Body of pancreas (tissue), 4 donors: Measurements from ENCODE around the gene LRAT. TPM values are rescaled to one million over a fixed set of nuclear protein-coding genes. Genes with fewer than 3 reads are reported as not detected.

Experiments used
- ATAC-seq: fragments of 150-250 bp; one replicate; pipeline ENCODE4 v1.9.1; 2016
- DNase-seq, 4 donors: peaks; one replicate each; pipeline ENCODE4 v3.0.0-alpha.2; 2019
- H3K27ac ChIP-seq, 4 donors: fragments of 200-600 bp; sonication (generic); 1 replicate in 3 of 4; 2 replicates in 1 of 4; pipeline versions ENCODE4 v1.5.1 to v1.6.1; 2016 to 2019; ENCODE audit warnings: mild to moderate bottlenecking in 1 of 4, mixed read lengths in 1 of 4, moderate library complexity in 1 of 4
- H3K27me3 ChIP-seq, 2 donors: fragments of 200-600 bp; sonication (generic); one replicate each; pipeline ENCODE4 v1.6.0; 2016; ENCODE audit warnings: mild to moderate bottlenecking in 1 of 2
- H3K36me3 ChIP-seq, 2 donors: fragments of 200-600 bp; sonication (generic); replicated peaks in 1 of 2; 2 replicates each; pipeline ENCODE4 v1.5.1; 2016; ENCODE audit warnings: low read depth in 2 of 2; ENCODE audit not compliant: insufficient read depth in 1 of 2
- H3K4me1 ChIP-seq: fragments of 200-600 bp; sonication (generic); one replicate; pipeline ENCODE4 v1.6.0; 2016
- H3K4me3 ChIP-seq, 2 donors: fragments of 200-600 bp; sonication (generic); 1 replicate in 1 of 2; 2 replicates in 1 of 2; pipeline ENCODE4 v1.5.1; 2016 to 2019
- H3K9me3 ChIP-seq, 3 donors: fragments of 200-600 bp; sonication (generic); 1 replicate in 2 of 3; 2 replicates in 1 of 3; pipeline ENCODE4 v1.5.1; 2016
- CTCF ChIP-seq, 7 experiments: fragments of 450-650 bp in 4 of 7; fragments of 200-600 bp in 3 of 7; sonication (generic) in 3 of 7; IDR thresholded peaks; one replicate each; pipeline ENCODE4 v1.5.1; 2016 to 2019; ENCODE audit warnings: antibody characterized with exemption in 7 of 7
- POLR2A ChIP-seq, 3 donors: fragments of 450-650 bp; IDR thresholded peaks; one replicate each; pipeline ENCODE4 v1.6.1; 2016; ENCODE audit warnings: antibody characterized with exemption in 3 of 3, mild to moderate bottlenecking in 2 of 3
- WGBS, 2 donors: methylation state at CpG; one replicate each; pipeline ENCODE4 v1.1.5; 2017; 5-methylcytosine and 5-hydroxymethylcytosine counted together
- intact Hi-C: fragments of 100-400 bp; cut with DNase I; formaldehyde crosslinking; loops from one replicate; pipeline ENCODE4 v1.15.1; 2023
- total RNA-seq, 2 donors: library from RNA; depleted of rRNA; stranded (reverse); fragments of >200 nt; gene quantifications; one replicate each; pipeline ENCODE4 v1.1.0, GENCODE V29; 2016

The LRAT gene
- total RNA-seq, 2 donors from 2014 or later: 0.78 TPM; not detected in 1

GRCh38 chr4:154739111-154739510 is 4.7 kb upstream of the LRAT start:
- Histone ChIP-seq H3K4me1 (peaks cover 16% of the 10 kb centered on the region), H3K9me3 (no peaks in the 10 kb centered on the region), H3K4me3 (no peak overlapping the region), H3K36me3 (no peaks in the 10 kb centered on the region), H3K27ac (no peak overlapping the region), H3K27me3 (peaks cover 0 to 3% of the 10 kb centered on the region in 2 donors)
- TF ChIP-seq POLR2A (IDR thresholded peaks at IDR 0.05): no peak
- no peak for TF ChIP-seq CTCF (IDR thresholded peaks at IDR 0.05)
- no peak for ATAC-seq
- intact Hi-C loops: no loop called here
- DNase-seq: no peak

GRCh38 chr4:154740462-154740861 is 3.3 kb upstream of the LRAT start:
- intact Hi-C loops: no loop called here
- peaks cover 29% of the 10 kb centered on the region for H3K4me1 ChIP-seq
- H3K36me3 ChIP-seq: no peaks in the 10 kb centered on the region
- DNase-seq (no peak), ATAC-seq (no peak)
- H3K9me3 ChIP-seq: no peaks in the 10 kb centered on the region
- H3K4me3 ChIP-seq: no peak overlapping the region
- peaks cover 0 to 3% of the 10 kb centered on the region in 2 donors for H3K27me3 ChIP-seq
- TF ChIP-seq CTCF (IDR thresholded peaks at IDR 0.05): no peak
- no peak for TF ChIP-seq POLR2A (IDR thresholded peaks at IDR 0.05)
- WGBS, 2 donors: 82 to 84% methylated on average over 22 to 24 of the region's 24 CpGs
- no peak overlapping the region for H3K27ac ChIP-seq

GRCh38 chr4:154741131-154741665 is 2.6 kb upstream of the LRAT start:
- peaks cover 0 to 3% of the 10 kb centered on the region in 2 donors for H3K27me3 ChIP-seq

GRCh38 chr4:154741922-154742850 is 1.6 kb upstream of the LRAT start:
- Histone ChIP-seq H3K4me1 (peaks cover 31% of the 10 kb centered on the region), H3K36me3 (no peaks in the 10 kb centered on the region), H3K27me3 (peaks cover 0 to 3% of the 10 kb centered on the region in 2 donors), H3K27ac (no peak overlapping the region), H3K4me3 (no peak overlapping the region), H3K9me3 (no peaks in the 10 kb centered on the region)
- DNase-seq (peak in 1 of 4 donors; percentile 24), ATAC-seq (no peak)
- 12 to 14% methylated on average over 46 to 49 of the region's 49 CpGs for whole genome bisulfite sequencing, 2 donors
- intact Hi-C loops: no loop called here
- TF ChIP-seq CTCF (IDR thresholded peaks at IDR 0.05) (no peak), POLR2A (IDR thresholded peaks at IDR 0.05) (no peak)

More at GRCh38 chr4:154741131-154741665, 2.6 kb upstream of the LRAT start:
- H3K4me1 ChIP-seq: peaks cover 31% of the 10 kb centered on the region
- H3K9me3 ChIP-seq: no peaks in the 10 kb centered on the region
- DNase-seq (no peak), ATAC-seq (no peak)
- no peaks in the 10 kb centered on the region for H3K36me3 ChIP-seq
- H3K4me3 ChIP-seq: no peak overlapping the region
- intact Hi-C loops: no loop called here
- H3K27ac ChIP-seq: no peak overlapping the region
- TF ChIP-seq CTCF (IDR thresholded peaks at IDR 0.05) (no peak), POLR2A (IDR thresholded peaks at IDR 0.05) (no peak)
- WGBS, 2 donors: 44 to 69% methylated on average over 20 of the region's 20 CpGs
